ENCODE data around the gene PCP4.
"Not testable (repeated sequence)": the region's sequence is repeated elsewhere in the genome, so short reads cannot be mapped to it uniquely, and the experiment has no call there.

Gene PCP4

GRCh38 chr21:39866093-39866492 is 1.1 kb upstream of the PCP4 start:
- no peak for DNase-seq (ENCODE audit: low read depth)

DNA sequence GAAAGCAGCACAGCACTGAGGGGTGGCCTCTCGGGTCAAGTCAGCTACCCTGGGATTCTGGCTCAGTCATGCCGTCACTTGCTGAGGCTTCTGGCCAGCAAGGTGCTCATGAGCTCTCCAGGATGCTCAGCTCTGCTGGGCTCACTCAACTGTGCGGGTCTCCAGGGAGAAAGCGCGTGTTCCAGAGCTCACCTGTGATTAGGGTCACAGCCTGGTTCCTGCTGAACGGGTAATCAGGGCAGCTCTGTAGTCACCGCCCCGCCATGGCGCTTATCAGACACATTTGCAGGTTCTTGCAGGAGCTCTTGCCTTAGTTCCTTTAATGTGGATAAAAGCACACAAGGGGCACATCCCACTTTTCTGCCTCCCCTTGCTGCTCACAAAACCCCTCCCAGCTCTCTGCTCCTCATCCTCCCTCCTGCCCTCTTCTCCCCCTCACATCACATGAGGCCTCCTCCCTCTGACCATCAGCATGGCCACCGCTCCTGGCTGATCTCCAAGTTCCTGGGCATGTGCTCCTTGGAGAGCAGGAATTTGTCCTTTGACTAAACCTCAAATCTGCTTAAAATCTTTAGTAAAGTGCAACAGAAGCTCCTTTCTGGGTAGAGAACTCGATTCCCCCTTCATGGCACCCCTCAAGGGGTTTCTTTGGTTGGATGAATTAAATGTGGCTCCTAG is 2.0 kb downstream of the PCP4 start:
- no peak for DNase-seq (ENCODE audit: low read depth)

DNA sequence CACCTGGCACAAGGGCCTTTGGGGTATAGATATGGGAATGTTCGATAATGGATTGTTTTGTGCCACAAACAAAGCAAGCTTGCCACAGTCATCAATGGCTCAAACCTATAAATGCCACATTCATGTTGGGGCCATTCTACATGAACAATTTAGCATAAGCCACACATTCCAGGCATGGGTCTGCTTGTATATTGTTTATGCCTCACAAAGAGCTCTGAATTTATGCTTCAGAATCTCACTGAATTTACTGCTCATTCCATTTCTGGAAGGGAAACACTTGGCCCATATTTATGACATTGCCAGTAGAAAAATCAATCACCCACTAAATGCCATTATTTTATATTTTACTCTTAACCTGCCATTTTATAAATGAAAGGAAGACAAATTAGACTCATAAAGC is 6.4 kb downstream of the PCP4 start:
- no peak for DNase-seq (ENCODE audit: low read depth)

DNA sequence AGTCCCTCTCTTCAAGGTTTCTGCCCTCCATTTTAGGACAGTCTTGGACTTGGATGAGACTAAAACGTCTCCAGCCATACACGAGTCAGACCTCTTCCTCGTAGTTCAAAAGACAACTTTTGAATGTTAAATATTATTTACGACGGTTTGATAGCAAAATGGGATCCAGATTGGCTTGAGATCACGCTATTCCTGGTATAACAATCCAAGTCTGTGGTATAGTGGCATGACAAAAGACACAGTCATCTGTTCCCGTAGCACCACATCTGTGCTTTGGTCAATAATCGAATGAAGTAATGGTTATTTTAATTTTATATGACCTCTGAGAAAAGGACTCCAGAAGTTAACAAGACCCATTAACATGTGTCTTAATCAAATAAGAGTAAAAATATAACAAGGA is 7.0 kb downstream of the PCP4 start:
- no peak for DNase-seq (ENCODE audit: low read depth)

GRCh38 chr21:39874759-39875158 is 7.5 kb downstream of the PCP4 start:
- no peak for DNase-seq (ENCODE audit: low read depth)

- no peak for DNase-seq (ENCODE audit: low read depth)
These were observed 14.4 kb downstream of the PCP4 start for GRCh38 chr21:39881661-39882060.

DNA sequence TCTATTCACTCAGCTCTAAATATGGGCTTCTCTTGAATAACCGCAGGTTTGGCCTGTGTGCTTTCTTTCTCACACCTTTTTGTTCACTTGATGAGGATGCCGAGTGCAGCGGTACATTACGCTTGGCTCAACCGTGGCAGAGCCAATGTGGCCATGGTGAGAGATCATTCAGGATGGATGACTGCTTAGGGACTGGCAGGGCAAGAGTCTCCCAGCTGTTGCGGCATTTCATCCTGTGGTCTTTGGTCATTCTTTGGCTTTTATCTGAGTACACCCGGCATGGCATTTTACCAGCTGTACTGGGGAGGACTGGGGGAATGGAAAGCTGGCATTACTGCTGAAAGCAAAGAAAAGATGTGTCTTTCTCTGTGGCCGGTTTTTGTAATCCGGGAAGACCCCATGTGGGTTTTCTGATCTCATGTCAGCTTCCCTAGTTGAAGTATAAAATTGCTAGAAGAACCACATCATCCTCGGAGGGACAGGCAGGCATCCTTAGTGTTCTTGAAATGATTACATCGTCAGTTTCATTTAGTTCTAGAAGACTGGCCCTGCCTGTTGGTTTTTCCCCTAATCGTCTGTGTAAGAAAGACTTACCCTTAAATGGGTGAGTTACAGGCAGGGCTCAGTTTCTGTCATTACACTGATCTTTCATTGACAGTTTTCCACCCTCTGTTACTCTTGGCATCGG is 15.1 kb downstream of the PCP4 start:
- DNase-seq (ENCODE audit: low read depth): no peak

DNA sequence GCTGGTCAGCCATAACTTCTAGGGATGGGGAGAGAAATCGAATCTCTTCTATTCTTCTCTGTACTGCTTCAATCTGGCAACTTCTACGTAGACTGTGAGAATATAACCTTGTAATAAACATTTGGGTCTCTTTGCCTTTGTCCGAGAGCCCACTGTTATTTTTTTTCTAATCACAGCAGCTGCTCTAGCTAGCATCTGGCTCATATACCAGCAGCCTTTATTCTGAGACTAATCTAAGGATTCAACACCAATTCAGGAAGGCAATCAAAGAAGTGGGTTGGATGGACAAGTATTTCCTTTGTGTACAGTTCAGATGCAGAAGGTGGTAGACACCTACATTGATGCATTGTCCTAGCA is 15.6 kb downstream of the PCP4 start:
- no peak for DNase-seq (ENCODE audit: low read depth)

- DNase-seq (ENCODE audit: low read depth): no peak
These were observed 18.0 kb downstream of the PCP4 start for GRCh38 chr21:39885119-39885848.

GRCh38 chr21:39888848-39889247 is 21.6 kb downstream of the PCP4 start:
- no peak for DNase-seq (ENCODE audit: low read depth)

GRCh38 chr21:39891111-39891510 is 23.9 kb downstream of the PCP4 start:
- DNase-seq (ENCODE audit: low read depth): no peak

- DNase-seq (ENCODE audit: low read depth): not testable (repeated sequence)
These were observed 24.6 kb downstream of the PCP4 start for GRCh38 chr21:39891863-39892262.

DNA sequence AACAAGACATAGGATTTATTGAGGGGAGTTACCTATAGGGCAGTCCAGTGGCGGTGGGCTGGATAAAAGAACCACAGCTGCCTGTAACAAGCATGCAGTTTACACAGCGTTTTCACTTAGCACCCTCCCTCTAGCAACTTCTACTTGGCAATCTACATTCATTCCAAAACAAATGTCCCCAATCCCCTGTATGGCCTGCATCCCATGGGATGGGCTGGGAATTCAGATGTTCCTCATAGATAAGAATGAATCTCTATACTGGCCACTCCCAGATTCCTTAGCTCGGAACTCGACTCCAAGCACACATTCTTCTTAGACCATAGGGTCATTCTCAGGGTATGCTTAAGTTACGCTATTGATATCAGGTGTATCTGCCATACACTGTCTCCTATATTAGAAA is 33.3 kb downstream of the PCP4 start:
- no peak for DNase-seq (ENCODE audit: low read depth)

DNA sequence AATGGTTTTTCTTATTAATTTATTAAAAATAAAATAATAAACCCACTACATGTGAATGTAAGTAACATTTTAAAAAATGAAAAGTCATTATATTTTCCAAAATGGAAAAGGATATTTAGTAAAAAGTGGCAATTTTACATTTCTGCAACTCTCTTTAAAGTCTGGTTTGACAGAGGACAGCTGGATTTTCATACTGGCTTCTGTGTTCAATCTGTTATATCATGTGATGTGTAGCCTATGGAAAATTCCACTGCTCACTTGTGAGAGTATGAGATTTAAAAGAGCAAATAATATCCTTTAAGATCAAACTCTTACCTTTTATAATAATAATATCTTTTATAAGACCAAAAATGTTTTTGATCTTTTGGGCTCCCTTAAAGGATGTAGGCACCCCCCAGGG is 33.7 kb downstream of the PCP4 start:
- no peak for DNase-seq (ENCODE audit: low read depth)

DNA sequence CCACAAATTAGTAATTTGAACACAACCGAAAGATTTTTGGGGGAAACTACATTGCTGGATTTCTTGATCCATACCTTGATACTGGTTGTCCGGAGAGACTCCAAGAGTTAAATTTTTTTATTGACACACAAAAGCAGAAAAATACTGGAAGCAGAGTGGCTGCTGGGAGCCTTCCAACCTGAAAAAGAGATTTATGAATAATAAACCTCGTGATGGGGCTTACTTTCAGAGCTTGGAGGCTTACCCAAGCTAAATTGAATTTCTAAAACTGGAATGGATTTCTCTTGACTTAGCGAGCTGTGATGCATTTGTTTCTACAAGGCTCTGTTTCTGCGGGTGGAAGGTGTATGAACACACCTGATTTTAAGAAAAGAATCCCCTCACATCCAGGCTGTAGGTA is 35.7 kb downstream of the PCP4 start:
- no peak for DNase-seq (ENCODE audit: low read depth)

- no peak for DNase-seq (ENCODE audit: low read depth)
These were observed 37.2 kb downstream of the PCP4 start for GRCh38 chr21:39904457-39904856.

- DNase-seq (ENCODE audit: low read depth): no peak
These were observed 41.2 kb downstream of the PCP4 start for GRCh38 chr21:39908265-39908923.

- DNase-seq (ENCODE audit: low read depth): no peak
These were observed 44.3 kb downstream of the PCP4 start for GRCh38 chr21:39911286-39912199.

DNA sequence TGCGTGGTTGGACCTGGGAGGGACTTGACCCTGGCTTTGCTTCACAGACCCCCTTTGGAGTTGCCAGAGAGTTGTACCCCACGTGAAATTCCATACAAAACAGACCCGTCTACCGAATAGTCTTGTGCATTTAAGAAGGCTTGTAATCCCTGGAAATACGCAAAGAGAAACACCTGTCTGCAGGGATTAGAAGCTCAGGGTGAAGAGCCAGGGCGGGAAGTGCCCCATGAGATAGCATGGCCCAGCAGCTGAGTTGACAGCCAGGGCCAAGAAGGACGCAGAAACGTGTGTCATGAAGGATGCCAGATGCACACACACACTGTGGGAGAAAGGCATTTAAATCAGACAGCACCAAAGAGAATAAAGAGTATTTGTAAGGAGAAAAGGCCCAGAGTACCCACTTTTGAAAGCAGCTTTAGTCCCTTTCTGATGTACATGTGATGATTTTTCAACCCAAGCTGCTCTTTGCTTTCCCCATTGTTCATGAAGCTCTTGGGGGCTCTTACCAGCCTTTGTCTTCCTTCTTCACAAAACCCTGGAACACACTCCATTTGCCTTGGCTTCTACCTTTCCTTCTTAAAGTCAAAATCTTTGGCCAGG is 46.6 kb downstream of the PCP4 start:
- DNase-seq (ENCODE audit: low read depth): no peak

GRCh38 chr21:39915881-39916280 is 48.6 kb downstream of the PCP4 start:
- DNase-seq (ENCODE audit: low read depth): no peak

DNA sequence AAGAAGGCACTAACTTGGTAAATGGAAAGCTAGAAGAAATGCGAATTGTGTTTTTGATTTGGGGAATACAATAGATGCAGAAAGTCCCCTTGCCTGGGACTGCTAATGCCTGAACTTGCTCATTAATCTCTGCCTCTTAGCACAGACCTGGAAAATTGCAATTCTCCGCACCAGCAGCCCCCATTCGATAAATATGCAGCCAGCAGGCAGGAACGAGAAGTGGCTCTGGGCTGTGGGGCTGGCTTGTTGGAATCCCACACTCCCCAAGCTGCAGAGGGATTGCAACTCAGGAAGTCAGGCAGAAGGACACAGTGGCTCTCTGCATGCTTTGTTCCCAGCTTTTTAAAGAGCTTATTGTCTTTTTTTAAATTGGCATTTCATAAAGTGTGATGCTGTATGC is 51.3 kb downstream of the PCP4 start:
- DNase-seq (ENCODE audit: low read depth): no peak
